GM12875 (cell line): ENCODE data around the gene MLKL.

Experiments
- H3K4me3 ChIP-seq: one replicate; pipeline ENCODE4 v1.5.1; 2011; ENCODE audit warnings: low read depth, low read length, control low read depth
- CTCF ChIP-seq: IDR thresholded peaks from 2 replicates; pipeline ENCODE4 v1.5.1; 2011; ENCODE audit warnings: low read depth, mild to moderate bottlenecking, control low read depth, inconsistent platforms, low read length, moderate library complexity, borderline replicate concordance; ENCODE audit not compliant: insufficient read depth

MLKL gene

DNA sequence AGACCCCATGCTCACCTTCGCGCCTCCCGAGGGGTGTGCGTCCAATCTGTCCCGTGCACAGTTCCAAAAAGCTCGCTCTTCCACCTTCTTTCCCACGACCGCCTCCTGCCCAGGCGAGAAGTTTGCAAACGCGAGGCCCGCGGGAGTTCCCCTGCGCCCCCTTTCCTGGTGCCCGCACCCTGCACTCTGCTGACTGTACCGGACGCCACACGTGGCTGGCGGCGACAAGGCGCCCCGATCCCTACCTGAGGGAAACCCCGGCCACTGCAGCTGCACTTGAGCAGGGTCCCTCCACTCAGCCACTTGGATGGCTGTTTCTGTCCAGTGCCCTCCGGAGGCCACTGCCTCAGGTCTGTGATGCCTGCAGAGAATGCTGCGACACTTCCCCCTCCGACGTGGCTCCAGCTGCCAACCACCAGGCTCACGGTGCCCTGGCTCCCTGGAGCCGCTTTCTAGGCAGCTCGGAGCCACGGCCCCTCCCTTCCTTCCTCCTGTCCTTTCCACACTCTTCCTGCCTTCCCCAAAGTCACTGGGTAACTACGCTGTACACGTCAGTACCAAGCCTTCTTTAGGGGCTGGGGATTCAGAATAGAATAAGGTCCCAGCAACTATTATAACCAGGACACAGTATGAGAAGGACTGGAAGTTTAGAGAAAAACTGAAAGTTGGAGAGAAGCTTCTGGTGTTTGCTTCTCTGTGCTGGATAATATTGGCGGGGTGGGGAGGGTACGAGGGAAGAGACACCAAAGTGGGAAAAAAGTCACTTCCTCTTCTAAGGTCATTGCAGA, at the start of gene MLKL:
Gene MLKL, minus strand, starts transcription at position 425 of the 788 bp plus-strand sequence. CDS start 5,105 bp downstream, outside the sequence.
- peak within 1 kb of the TSS; percentile 71 for H3K4me3 ChIP-seq
- TF ChIP-seq CTCF: no peak

DNA sequence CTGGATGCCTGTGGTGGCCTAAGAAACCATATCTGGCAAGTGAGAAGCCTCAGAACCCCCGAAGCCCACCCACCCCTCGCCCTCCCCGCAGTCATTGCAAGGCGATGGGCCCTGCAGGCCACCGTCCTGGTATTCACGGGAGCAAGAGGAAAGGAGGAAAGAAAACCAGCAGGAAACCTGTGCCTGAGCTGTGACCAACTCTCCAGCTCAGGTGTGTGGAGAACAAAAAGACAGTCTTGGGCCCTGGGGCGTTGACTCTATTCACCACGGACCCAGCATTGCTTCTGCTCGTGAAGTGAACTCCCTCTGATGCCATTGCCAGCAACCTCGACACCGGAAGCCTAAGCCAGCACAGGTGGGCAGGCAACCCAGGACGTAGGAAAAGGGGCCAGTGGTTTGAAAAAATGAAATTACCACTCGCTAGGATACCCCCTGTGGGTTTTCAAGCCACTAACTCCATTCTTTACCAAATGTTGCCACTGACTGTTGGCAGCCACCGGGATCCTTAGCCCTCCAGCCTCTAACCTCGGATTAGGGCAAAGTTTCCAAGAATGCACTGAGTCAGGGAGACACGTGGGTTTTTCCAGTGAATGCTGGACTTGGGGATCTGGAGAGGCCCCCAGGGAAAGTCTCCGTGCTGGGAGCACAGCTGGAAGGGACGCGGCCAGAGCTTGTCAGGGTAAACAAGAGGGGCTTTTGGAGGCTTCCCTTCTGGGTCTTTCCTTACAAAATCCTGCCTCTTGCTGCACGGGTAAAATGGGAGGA, 48.8 kb upstream of the MLKL start:
- H3K4me3 ChIP-seq: no peak overlapping the region
- TF ChIP-seq CTCF: no peak

GRCh38 chr16:74748616-74749026, 48.0 kb upstream of the MLKL start:
- no peak for TF ChIP-seq CTCF
- H3K4me3 ChIP-seq: no peak overlapping the region

DNA sequence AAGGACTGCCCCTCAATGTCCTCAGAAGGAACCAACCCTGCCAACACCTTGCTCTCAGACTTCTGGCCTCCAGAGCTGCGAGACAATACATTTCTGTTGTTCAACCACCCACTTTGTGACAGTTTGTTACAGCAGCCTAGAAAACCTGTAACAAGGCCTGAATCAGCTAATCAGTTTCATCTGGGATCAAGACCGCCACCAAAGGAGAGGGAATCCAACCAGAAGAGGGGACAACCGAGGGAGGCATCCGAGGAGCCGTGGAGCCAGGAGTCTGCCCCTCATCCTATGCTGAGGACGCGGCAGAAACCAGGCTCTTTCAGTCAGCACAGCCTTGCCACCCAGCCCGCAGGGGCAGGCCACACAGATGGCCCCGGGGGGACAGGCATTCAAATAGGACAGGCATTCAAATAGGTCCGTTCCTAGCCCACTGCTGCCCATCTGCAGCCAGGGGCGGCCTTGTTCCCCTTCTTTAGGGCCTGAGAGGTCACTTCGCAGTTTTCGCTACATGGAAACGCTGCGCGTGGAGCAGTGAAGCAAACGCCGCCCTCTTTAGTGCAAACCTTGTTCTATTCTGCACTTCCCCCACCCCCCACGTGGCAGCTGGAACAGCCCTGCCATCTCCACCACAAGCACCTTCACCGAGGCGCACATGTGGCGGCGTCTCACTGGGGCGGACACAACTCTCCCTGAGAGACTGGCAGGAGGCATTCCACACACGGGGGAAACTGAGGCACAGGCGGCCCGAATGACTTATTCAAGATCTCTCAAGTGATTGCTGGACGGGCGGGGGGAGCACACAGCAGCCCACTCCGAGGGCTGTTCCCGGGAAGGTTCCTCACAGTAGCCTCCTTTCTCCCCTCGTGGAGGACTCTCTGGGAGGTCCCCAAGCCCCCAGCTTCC, 47.3 kb upstream of the MLKL start:
- no peak for TF ChIP-seq CTCF

GRCh38 chr16:74745926-74746325, 45.3 kb upstream of the MLKL start:
- H3K4me3 ChIP-seq: no peak overlapping the region
- TF ChIP-seq CTCF: no peak

More for the DNA sequence above, 47.3 kb upstream of the MLKL start:
- H3K4me3 ChIP-seq: no peak overlapping the region

GRCh38 chr16:74745109-74745615, 44.5 kb upstream of the MLKL start:
- no peak for TF ChIP-seq CTCF

More at GRCh38 chr16:74745109-74745615, 44.5 kb upstream of the MLKL start:
- no peak overlapping the region for H3K4me3 ChIP-seq
